Neural progenitor cell (in vitro differentiated cells): Measurements from ENCODE around the gene ZNHIT6. TPM values are rescaled to one million over a fixed set of nuclear protein-coding genes. Genes with fewer than 3 reads are reported as not detected.

Experiments
- DNase-seq: peaks from one replicate; pipeline ENCODE4 v3.0.0-alpha.2; 2016; ENCODE audit warnings: low spot score
- H2AFZ ChIP-seq: fragments of 200-600 bp; sonication (generic); replicated peaks from 2 replicates; pipeline ENCODE4 v1.6.1; 2016; ENCODE audit warnings: antibody characterized with exemption
- H3F3A ChIP-seq: fragments of 200-600 bp; sonication (generic); 2 replicates; pipeline ENCODE4 v1.6.1; 2016; ENCODE audit warnings: antibody characterized with exemption, low read depth
- H3K27ac ChIP-seq: fragments of 200-600 bp; sonication (generic); 2 replicates; pipeline ENCODE4 v1.5.1; 2016; ENCODE audit warnings: mild to moderate bottlenecking
- H3K27me3 ChIP-seq: fragments of 200-600 bp; sonication (generic); 2 replicates; pipeline ENCODE4 v1.6.1; 2016; ENCODE audit warnings: mild to moderate bottlenecking, moderate library complexity
- H3K36me3 ChIP-seq: fragments of 200-600 bp; sonication (generic); 2 replicates; pipeline ENCODE4 v1.5.1; 2016
- H3K4me1 ChIP-seq: fragments of 200-600 bp; sonication (generic); 2 replicates; pipeline ENCODE4 v1.6.1; 2016; ENCODE audit warnings: mixed run types
- H3K4me2 ChIP-seq: fragments of 200-600 bp; sonication (generic); 2 replicates; pipeline ENCODE4 v1.6.1; 2016
- H3K4me3 ChIP-seq: fragments of 200-600 bp; sonication (generic); 2 replicates; pipeline ENCODE4 v1.5.1; 2016
- H3K79me2 ChIP-seq: fragments of 200-600 bp; sonication (generic); 2 replicates; pipeline ENCODE4 v1.6.1; 2016; ENCODE audit warnings: low read depth
- H3K9ac ChIP-seq: fragments of 200-600 bp; sonication (generic); 2 replicates; pipeline ENCODE4 v1.6.1; 2016
- H3K9me3 ChIP-seq: fragments of 200-600 bp; sonication (generic); 2 replicates; pipeline ENCODE4 v1.5.1; 2016; ENCODE audit warnings: low read depth
- H4K20me1 ChIP-seq: fragments of 200-600 bp; sonication (generic); 2 replicates; pipeline ENCODE4 v1.6.1; 2016; ENCODE audit warnings: low read depth
- H3K27ac Mint-ChIP-seq: 3 replicates; pipeline ENCODE4 v1.8.0; 2021; ENCODE audit warnings: mixed read lengths
- H3K27me3 Mint-ChIP-seq: 2 replicates; pipeline ENCODE4 v1.8.0; 2022; ENCODE audit warnings: low read depth, mild to moderate bottlenecking, inconsistent platforms, moderate library complexity, mixed read lengths; ENCODE audit not compliant: insufficient read depth
- H3K36me3 Mint-ChIP-seq: 3 replicates; pipeline ENCODE4 v1.8.0; 2021; ENCODE audit warnings: mixed read lengths
- H3K4me1 Mint-ChIP-seq: 3 replicates; pipeline ENCODE4 v1.8.0; 2021; ENCODE audit warnings: mixed read lengths
- H3K4me3 Mint-ChIP-seq: 3 replicates; pipeline ENCODE4 v1.8.0; 2021; ENCODE audit warnings: mild to moderate bottlenecking, moderate library complexity, mixed read lengths
- H3K9me3 Mint-ChIP-seq: 3 replicates; pipeline ENCODE4 v1.8.0; 2020; ENCODE audit warnings: mixed read lengths
- EZH2 ChIP-seq: fragments of 200-600 bp; sonication (generic); IDR thresholded peaks from 2 replicates; pipeline ENCODE4 v1.6.1; 2017; ENCODE audit warnings: antibody characterized with exemption, mild to moderate bottlenecking, moderate library complexity
- EZH2phosphoT487 ChIP-seq: fragments of 200-600 bp; sonication (generic); IDR thresholded peaks from 2 replicates; pipeline ENCODE4 v1.6.1; 2017; ENCODE audit warnings: antibody characterized with exemption
- total RNA-seq: library from RNA; depleted of rRNA; stranded (reverse); fragments of >200 nt; gene quantifications from 2 replicates; pipeline ENCODE4 v1.2.3, GENCODE V29; 2015; ENCODE audit warnings: low replicate concordance
- TF ChIP-seq, protein P1 (sequence below): fragments of 200-600 bp; sonication (generic); IDR thresholded peaks from 2 replicates; pipeline ENCODE4 v1.5.1; 2017; ENCODE audit warnings: antibody characterized with exemption, mild to moderate bottlenecking

ZNHIT6 gene
- total RNA-seq, 1 donor from 2014 or later, result 22.0 TPM

DNA sequence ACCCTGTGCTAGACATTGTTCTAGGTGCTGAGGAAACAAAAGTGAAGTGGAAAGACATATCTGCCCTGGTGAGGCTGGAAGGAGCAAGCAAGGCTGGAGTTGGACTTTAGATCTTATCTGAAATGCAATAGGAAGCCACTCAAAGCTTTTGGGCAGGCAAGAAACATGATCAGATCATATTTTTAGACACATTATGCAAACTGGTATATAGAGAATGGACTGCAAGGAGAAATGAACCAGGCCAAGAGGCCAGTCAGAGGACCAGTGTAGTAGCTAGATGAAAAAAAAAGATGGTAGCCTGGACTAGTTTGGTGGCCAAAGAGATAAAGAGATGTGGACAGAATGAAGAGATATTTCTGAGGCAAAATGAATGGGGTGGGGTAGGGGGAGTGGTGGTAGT is 81.4 kb downstream of the ZNHIT6 start:
- Histone ChIP-seq H3K4me1 (peaks cover 9% of the 10 kb centered on the region), H3K4me3 (no peak overlapping the region), H3K36me3 (peaks cover under 1% of the 10 kb centered on the region), H3K27me3 (no peaks in the 10 kb centered on the region), H3K4me2 (no peak overlapping the region), H3K9ac (no peak overlapping the region), H3K9me3 (peaks cover 4% of the 10 kb centered on the region), H3K79me2 (no peaks in the 10 kb centered on the region), H2AFZ (no peak overlapping the region), H3F3A (peaks cover 7% of the 10 kb centered on the region), H4K20me1 (no peaks in the 10 kb centered on the region), H3K27ac (no peak overlapping the region)
- no peaks in the 10 kb centered on the region for H3K27me3 Mint-ChIP-seq
- no peak overlapping the region for H3K27ac Mint-ChIP-seq
- no peak for TF ChIP-seq EZH2phosphoT487
- TF ChIP-seq, protein P1, sequence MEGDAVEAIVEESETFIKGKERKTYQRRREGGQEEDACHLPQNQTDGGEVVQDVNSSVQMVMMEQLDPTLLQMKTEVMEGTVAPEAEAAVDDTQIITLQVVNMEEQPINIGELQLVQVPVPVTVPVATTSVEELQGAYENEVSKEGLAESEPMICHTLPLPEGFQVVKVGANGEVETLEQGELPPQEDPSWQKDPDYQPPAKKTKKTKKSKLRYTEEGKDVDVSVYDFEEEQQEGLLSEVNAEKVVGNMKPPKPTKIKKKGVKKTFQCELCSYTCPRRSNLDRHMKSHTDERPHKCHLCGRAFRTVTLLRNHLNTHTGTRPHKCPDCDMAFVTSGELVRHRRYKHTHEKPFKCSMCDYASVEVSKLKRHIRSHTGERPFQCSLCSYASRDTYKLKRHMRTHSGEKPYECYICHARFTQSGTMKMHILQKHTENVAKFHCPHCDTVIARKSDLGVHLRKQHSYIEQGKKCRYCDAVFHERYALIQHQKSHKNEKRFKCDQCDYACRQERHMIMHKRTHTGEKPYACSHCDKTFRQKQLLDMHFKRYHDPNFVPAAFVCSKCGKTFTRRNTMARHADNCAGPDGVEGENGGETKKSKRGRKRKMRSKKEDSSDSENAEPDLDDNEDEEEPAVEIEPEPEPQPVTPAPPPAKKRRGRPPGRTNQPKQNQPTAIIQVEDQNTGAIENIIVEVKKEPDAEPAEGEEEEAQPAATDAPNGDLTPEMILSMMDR, result no peak
- TF ChIP-seq EZH2, result no peak
- no peak overlapping the region for H3K4me3 Mint-ChIP-seq
- H3K4me1 Mint-ChIP-seq, result peaks cover 8% of the 10 kb centered on the region
- H3K36me3 Mint-ChIP-seq, result peaks cover 19% of the 10 kb centered on the region
- DNase-seq, result no peak
- peaks cover 15% of the 10 kb centered on the region for H3K9me3 Mint-ChIP-seq

DNA sequence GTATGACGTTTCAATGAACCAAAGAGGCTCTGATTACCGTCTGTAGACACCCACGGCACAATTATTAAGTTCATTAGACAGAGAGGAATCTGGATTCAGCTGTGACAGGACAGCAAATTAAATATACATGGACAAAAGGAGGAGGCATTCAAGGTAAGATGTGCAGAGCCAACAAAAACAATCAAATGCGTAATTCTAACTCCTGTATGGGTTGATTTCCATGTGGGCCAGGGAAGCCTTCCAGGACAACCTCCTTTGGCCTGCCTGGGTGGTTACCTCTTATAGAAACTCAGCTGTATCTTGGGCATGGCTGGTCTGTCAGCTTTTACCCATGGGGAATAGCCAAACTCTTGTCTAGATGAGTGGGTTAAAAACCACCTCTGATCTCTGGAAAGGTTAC is 83.9 kb downstream of the ZNHIT6 start:
- Histone ChIP-seq H3K4me3 (no peak overlapping the region), H3K27me3 (no peaks in the 10 kb centered on the region), H3F3A (peaks cover 7% of the 10 kb centered on the region), H3K9ac (no peak overlapping the region), H3K9me3 (peaks cover 14% of the 10 kb centered on the region), H3K4me2 (no peak overlapping the region), H3K27ac (no peak overlapping the region), H2AFZ (no peak overlapping the region), H3K36me3 (peaks cover 7% of the 10 kb centered on the region), H4K20me1 (no peaks in the 10 kb centered on the region), H3K4me1 (peaks cover 9% of the 10 kb centered on the region), H3K79me2 (no peaks in the 10 kb centered on the region)
- TF ChIP-seq EZH2, result no peak
- TF ChIP-seq, protein P1, result no peak
- no peak for TF ChIP-seq EZH2phosphoT487
- Mint-ChIP-seq H3K4me1 (peaks cover 8% of the 10 kb centered on the region), H3K4me3 (no peak overlapping the region), H3K36me3 (peaks cover 26% of the 10 kb centered on the region), H3K27me3 (no peaks in the 10 kb centered on the region), H3K27ac (no peak overlapping the region), H3K9me3 (peaks cover 29% of the 10 kb centered on the region)
- DNase-seq, result no peak

DNA sequence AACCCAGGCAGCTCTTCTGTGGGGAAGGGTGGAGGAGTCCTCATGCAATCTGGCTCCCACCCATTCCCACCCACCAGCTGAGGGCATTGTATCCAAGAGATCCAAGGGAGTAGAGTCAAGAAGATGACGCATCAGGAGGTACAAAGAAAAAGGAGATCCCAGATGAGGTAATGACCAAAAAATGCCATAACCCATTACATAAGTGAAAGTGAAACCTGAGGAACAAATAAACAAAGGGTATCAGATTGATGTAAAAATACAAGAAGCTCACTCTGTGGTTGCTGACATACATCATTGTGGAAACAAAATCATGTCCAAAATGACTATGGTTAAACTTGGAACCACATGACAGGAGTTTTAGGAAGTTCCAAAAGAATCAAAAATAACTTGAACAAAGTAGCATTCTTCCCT is 85.2 kb downstream of the ZNHIT6 start:
- Histone ChIP-seq H3K4me3 (no peak overlapping the region), H3K9ac (no peak overlapping the region), H3K36me3 (peaks cover 7% of the 10 kb centered on the region), H3K4me2 (no peak overlapping the region), H3F3A (no peaks in the 10 kb centered on the region), H3K4me1 (no peaks in the 10 kb centered on the region), H3K27me3 (no peaks in the 10 kb centered on the region), H2AFZ (no peak overlapping the region), H3K27ac (no peak overlapping the region), H4K20me1 (no peaks in the 10 kb centered on the region), H3K79me2 (no peaks in the 10 kb centered on the region), H3K9me3 (peaks cover 14% of the 10 kb centered on the region)
- DNase-seq, result no peak
- Mint-ChIP-seq H3K27me3 (no peaks in the 10 kb centered on the region), H3K36me3 (peaks cover 28% of the 10 kb centered on the region), H3K4me1 (no peaks in the 10 kb centered on the region), H3K4me3 (no peak overlapping the region), H3K9me3 (peaks cover 29% of the 10 kb centered on the region), H3K27ac (no peak overlapping the region)
- TF ChIP-seq, protein P1, result no peak
- no peak for TF ChIP-seq EZH2
- no peak for TF ChIP-seq EZH2phosphoT487

DNA sequence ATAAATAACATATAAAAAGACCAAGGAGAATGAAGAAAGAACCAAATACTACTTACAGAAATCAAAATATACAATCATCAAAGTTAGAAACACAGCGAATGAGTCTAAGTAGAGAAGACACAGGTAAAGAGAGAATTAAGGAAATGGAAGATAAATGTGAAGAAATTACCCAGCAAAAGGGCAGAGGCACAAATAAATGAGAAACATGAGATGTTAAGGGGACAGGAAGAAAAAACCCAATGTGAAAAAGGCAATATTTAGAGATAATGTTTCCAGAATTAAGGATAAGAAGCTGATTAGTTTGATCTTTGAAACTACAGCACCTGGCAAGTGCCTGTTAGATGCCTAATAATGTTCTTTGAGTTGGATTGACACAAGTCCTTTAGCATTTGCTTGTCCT is 86.8 kb downstream of the ZNHIT6 start:
- Histone ChIP-seq H3F3A (no peaks in the 10 kb centered on the region), H4K20me1 (no peaks in the 10 kb centered on the region), H3K4me2 (no peak overlapping the region), H3K27ac (no peak overlapping the region), H3K27me3 (no peaks in the 10 kb centered on the region), H3K9ac (no peak overlapping the region), H3K79me2 (no peaks in the 10 kb centered on the region), H3K9me3 (peaks cover 14% of the 10 kb centered on the region), H3K4me3 (no peak overlapping the region), H2AFZ (no peak overlapping the region), H3K36me3 (peaks cover 7% of the 10 kb centered on the region), H3K4me1 (no peaks in the 10 kb centered on the region)
- Mint-ChIP-seq H3K36me3 (peaks cover 25% of the 10 kb centered on the region), H3K4me3 (no peak overlapping the region), H3K27me3 (no peaks in the 10 kb centered on the region), H3K4me1 (no peaks in the 10 kb centered on the region), H3K9me3 (peaks cover 29% of the 10 kb centered on the region), H3K27ac (no peak overlapping the region)
- no peak for DNase-seq
- TF ChIP-seq EZH2 (no peak), EZH2phosphoT487 (no peak)
- TF ChIP-seq, protein P1, result no peak
